ENCODE measurements around the gene FLOT2.
"Not testable (repeated sequence)": the region's sequence is repeated elsewhere in the genome, so short reads cannot be mapped to it uniquely, and the experiment has no call there.

Gene FLOT2

GRCh38 chr17:28935744-28936460 is 38.4 kb upstream of the FLOT2 start:
- Histone ChIP-seq H3K36me3 (ENCODE audit: control insufficient read depth, low read depth, low read length) (peaks cover 12% of the 10 kb centered on the region), H3K4me1 (ENCODE audit: control insufficient read depth, low read depth, low read length) (peaks cover 33% of the 10 kb centered on the region), H3K9me3 (ENCODE audit: control insufficient read depth, low read depth, low read length) (no peaks in the 10 kb centered on the region), H3K4me3 (ENCODE audit: low read length) (no peak overlapping the region), H3K9ac (ENCODE audit: low read length) (no peak overlapping the region), H3K27ac (ENCODE audit: low read length) (no peak overlapping the region), H3K27me3 (ENCODE audit: control insufficient read depth, insufficient read depth, low read length) (no peaks in the 10 kb centered on the region)

- not testable (repeated sequence) for H3K27ac ChIP-seq (ENCODE audit: low read length); H3K27me3 ChIP-seq (ENCODE audit: control insufficient read depth, insufficient read depth, low read length); H3K9me3 ChIP-seq (ENCODE audit: control insufficient read depth, low read depth, low read length); H3K4me3 ChIP-seq (ENCODE audit: low read length); H3K9ac ChIP-seq (ENCODE audit: low read length)
- Histone ChIP-seq H3K36me3 (ENCODE audit: control insufficient read depth, low read depth, low read length) (peaks cover 12% of the 10 kb centered on the region), H3K4me1 (ENCODE audit: control insufficient read depth, low read depth, low read length) (peaks cover 29% of the 10 kb centered on the region)
Observed at GRCh38 chr17:28934508-28934907, 37.0 kb upstream of the FLOT2 start.

GRCh38 chr17:28929787-28930186 is 32.3 kb upstream of the FLOT2 start:
- no peak overlapping the region for H3K27ac ChIP-seq (ENCODE audit: low read length)
- H3K9ac ChIP-seq (ENCODE audit: low read length) = no peak overlapping the region
- H3K4me3 ChIP-seq (ENCODE audit: low read length) = no peak overlapping the region
- H3K36me3 ChIP-seq (ENCODE audit: control insufficient read depth, low read depth, low read length) = peaks cover 18% of the 10 kb centered on the region
- no peaks in the 10 kb centered on the region for H3K27me3 ChIP-seq (ENCODE audit: control insufficient read depth, insufficient read depth, low read length)
- H3K4me1 ChIP-seq (ENCODE audit: control insufficient read depth, low read depth, low read length) = no peaks in the 10 kb centered on the region
- H3K9me3 ChIP-seq (ENCODE audit: control insufficient read depth, low read depth, low read length) = no peaks in the 10 kb centered on the region

- H3K36me3 ChIP-seq (ENCODE audit: control insufficient read depth, low read depth, low read length) = peaks cover 31% of the 10 kb centered on the region
- H3K9me3 ChIP-seq (ENCODE audit: control insufficient read depth, low read depth, low read length) = no peaks in the 10 kb centered on the region
- H3K9ac ChIP-seq (ENCODE audit: low read length) = no peak overlapping the region
- H3K27me3 ChIP-seq (ENCODE audit: control insufficient read depth, insufficient read depth, low read length) = no peaks in the 10 kb centered on the region
- H3K4me3 ChIP-seq (ENCODE audit: low read length) = no peak overlapping the region
- no peak overlapping the region for H3K27ac ChIP-seq (ENCODE audit: low read length)
- H3K4me1 ChIP-seq (ENCODE audit: control insufficient read depth, low read depth, low read length) = no peaks in the 10 kb centered on the region
Observed at GRCh38 chr17:28928061-28928460, 30.5 kb upstream of the FLOT2 start.

GRCh38 chr17:28926786-28927185 is 29.3 kb upstream of the FLOT2 start:
- Histone ChIP-seq H3K27ac (ENCODE audit: low read length) (no peak overlapping the region), H3K36me3 (ENCODE audit: control insufficient read depth, low read depth, low read length) (peaks cover 42% of the 10 kb centered on the region), H3K4me3 (ENCODE audit: low read length) (no peak overlapping the region), H3K4me1 (ENCODE audit: control insufficient read depth, low read depth, low read length) (no peaks in the 10 kb centered on the region), H3K27me3 (ENCODE audit: control insufficient read depth, insufficient read depth, low read length) (no peaks in the 10 kb centered on the region), H3K9ac (ENCODE audit: low read length) (no peak overlapping the region), H3K9me3 (ENCODE audit: control insufficient read depth, low read depth, low read length) (no peaks in the 10 kb centered on the region)

DNA sequence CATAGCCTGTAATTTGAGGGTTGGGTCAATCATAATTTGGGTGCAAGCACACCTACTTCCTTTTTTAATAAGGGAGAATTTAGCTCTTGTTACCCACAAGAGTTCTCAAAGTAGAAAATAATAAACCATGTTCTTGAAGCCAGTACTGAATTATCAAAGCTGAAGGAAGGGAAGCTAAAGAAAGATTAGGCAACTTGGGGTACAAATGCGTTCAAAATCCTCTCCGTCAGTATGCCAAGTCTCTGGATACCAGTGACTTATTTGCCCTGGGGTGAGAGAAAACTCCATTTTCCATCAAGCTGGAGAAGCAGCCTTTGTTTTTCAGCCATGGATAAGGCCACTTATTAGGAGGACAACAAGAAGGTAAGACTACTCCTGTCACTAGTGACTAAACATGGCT is 28.8 kb upstream of the FLOT2 start:
- Histone ChIP-seq H3K36me3 (ENCODE audit: control insufficient read depth, low read depth, low read length) (peaks cover 46% of the 10 kb centered on the region), H3K4me1 (ENCODE audit: control insufficient read depth, low read depth, low read length) (no peaks in the 10 kb centered on the region), H3K4me3 (ENCODE audit: low read length) (no peak overlapping the region), H3K27me3 (ENCODE audit: control insufficient read depth, insufficient read depth, low read length) (no peaks in the 10 kb centered on the region), H3K9ac (ENCODE audit: low read length) (no peak overlapping the region), H3K27ac (ENCODE audit: low read length) (no peak overlapping the region), H3K9me3 (ENCODE audit: control insufficient read depth, low read depth, low read length) (no peaks in the 10 kb centered on the region)

DNA sequence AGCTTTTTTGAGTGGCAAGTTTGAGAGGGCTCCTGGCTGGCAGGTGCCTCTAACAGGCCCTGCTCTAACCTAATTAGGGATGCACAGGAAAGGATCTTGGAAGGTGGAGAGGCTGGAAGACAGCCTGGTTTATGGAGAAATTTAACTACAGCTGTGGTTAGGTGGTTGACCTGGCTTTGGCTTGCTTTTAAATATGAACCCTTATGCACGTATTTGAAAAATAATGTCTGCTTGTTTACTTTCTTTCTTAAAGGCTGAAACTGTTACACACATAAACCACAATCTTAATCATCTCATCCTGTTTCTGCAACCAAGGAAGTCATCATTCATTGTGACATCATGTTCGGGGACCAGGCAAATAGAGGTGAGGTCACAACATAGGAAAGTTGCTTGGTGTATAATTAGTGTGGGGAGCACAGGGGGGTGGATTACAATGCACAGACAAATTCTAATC is 28.4 kb upstream of the FLOT2 start:
- Histone ChIP-seq H3K36me3 (ENCODE audit: control insufficient read depth, low read depth, low read length) (peaks cover 50% of the 10 kb centered on the region), H3K9me3 (ENCODE audit: control insufficient read depth, low read depth, low read length) (no peaks in the 10 kb centered on the region), H3K27ac (ENCODE audit: low read length) (no peak overlapping the region), H3K4me3 (ENCODE audit: low read length) (no peak overlapping the region), H3K9ac (ENCODE audit: low read length) (no peak overlapping the region), H3K27me3 (ENCODE audit: control insufficient read depth, insufficient read depth, low read length) (no peaks in the 10 kb centered on the region), H3K4me1 (ENCODE audit: control insufficient read depth, low read depth, low read length) (no peaks in the 10 kb centered on the region)

GRCh38 chr17:28920201-28920600 is 22.7 kb upstream of the FLOT2 start:
- peaks cover 87% of the 10 kb centered on the region for H3K36me3 ChIP-seq (ENCODE audit: control insufficient read depth, low read depth, low read length)
- H3K27me3 ChIP-seq (ENCODE audit: control insufficient read depth, insufficient read depth, low read length) = no peaks in the 10 kb centered on the region
- no peak overlapping the region for H3K27ac ChIP-seq (ENCODE audit: low read length)
- H3K9ac ChIP-seq (ENCODE audit: low read length) = no peak overlapping the region
- no peak overlapping the region for H3K4me3 ChIP-seq (ENCODE audit: low read length)
- no peaks in the 10 kb centered on the region for H3K9me3 ChIP-seq (ENCODE audit: control insufficient read depth, low read depth, low read length)
- no peaks in the 10 kb centered on the region for H3K4me1 ChIP-seq (ENCODE audit: control insufficient read depth, low read depth, low read length)

DNA sequence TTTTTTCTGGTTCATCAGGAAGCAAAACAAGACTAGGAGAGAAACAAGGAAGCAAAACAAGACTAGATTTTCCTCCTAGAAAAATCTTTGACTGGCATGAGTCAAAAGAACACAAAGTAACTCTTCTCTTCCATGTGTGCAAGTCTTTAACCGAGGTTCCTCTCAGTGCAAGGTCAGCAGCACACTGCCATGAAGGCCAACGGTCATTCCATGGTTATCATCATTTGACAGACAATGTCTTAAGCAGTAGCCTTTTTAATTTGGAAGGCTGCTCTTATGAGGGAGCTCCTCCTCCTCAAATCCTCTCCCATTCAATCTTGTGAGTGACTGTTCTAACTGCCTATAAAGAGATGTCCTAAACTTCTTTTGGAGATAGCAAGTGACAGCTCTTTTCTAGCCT is 20.8 kb upstream of the FLOT2 start:
- Histone ChIP-seq H3K27ac (ENCODE audit: low read length) (no peak overlapping the region), H3K4me1 (ENCODE audit: control insufficient read depth, low read depth, low read length) (no peaks in the 10 kb centered on the region), H3K9me3 (ENCODE audit: control insufficient read depth, low read depth, low read length) (no peaks in the 10 kb centered on the region), H3K9ac (ENCODE audit: low read length) (no peak overlapping the region), H3K4me3 (ENCODE audit: low read length) (no peak overlapping the region), H3K27me3 (ENCODE audit: control insufficient read depth, insufficient read depth, low read length) (no peaks in the 10 kb centered on the region), H3K36me3 (ENCODE audit: control insufficient read depth, low read depth, low read length) (peaks cover 88% of the 10 kb centered on the region)

DNA sequence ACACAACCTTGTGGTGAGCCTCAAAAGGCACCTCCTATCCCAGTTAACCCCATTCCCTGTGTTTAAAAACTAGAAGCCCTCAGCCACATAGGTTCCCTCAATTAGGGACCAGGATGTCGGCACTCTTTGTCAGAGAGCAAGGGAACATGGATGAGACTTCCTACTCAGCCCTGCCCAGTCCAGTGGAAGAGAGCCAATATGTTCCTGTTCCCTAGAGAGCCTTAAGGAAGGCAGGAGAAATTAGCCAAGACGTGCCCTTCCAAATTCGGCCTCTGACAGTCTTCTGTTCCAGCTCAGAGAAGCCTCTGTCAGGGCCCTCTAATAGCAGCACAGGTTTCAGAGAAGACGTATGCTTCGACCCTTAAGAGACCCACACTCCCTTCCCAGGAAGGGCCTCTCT is 19.9 kb upstream of the FLOT2 start:
- Histone ChIP-seq H3K27ac (ENCODE audit: low read length) (no peak overlapping the region), H3K4me3 (ENCODE audit: low read length) (no peak overlapping the region), H3K36me3 (ENCODE audit: control insufficient read depth, low read depth, low read length) (peaks cover 91% of the 10 kb centered on the region)

GRCh38 chr17:28917029-28917428 is 19.5 kb upstream of the FLOT2 start:
- Histone ChIP-seq H3K9ac (ENCODE audit: low read length) (no peak overlapping the region), H3K4me3 (ENCODE audit: low read length) (no peak overlapping the region), H3K36me3 (ENCODE audit: control insufficient read depth, low read depth, low read length) (peaks cover 91% of the 10 kb centered on the region), H3K27me3 (ENCODE audit: control insufficient read depth, insufficient read depth, low read length) (no peaks in the 10 kb centered on the region), H3K9me3 (ENCODE audit: control insufficient read depth, low read depth, low read length) (no peaks in the 10 kb centered on the region), H3K27ac (ENCODE audit: low read length) (no peak overlapping the region), H3K4me1 (ENCODE audit: control insufficient read depth, low read depth, low read length) (no peaks in the 10 kb centered on the region)

More for the DNA sequence above, 19.9 kb upstream of the FLOT2 start:
- Histone ChIP-seq H3K9ac (ENCODE audit: low read length) (no peak overlapping the region), H3K27me3 (ENCODE audit: control insufficient read depth, insufficient read depth, low read length) (no peaks in the 10 kb centered on the region), H3K4me1 (ENCODE audit: control insufficient read depth, low read depth, low read length) (no peaks in the 10 kb centered on the region), H3K9me3 (ENCODE audit: control insufficient read depth, low read depth, low read length) (no peaks in the 10 kb centered on the region)

- no peak overlapping the region for H3K27ac ChIP-seq (ENCODE audit: low read length)
- H3K27me3 ChIP-seq (ENCODE audit: control insufficient read depth, insufficient read depth, low read length) = no peaks in the 10 kb centered on the region
- H3K4me1 ChIP-seq (ENCODE audit: control insufficient read depth, low read depth, low read length) = no peaks in the 10 kb centered on the region
- H3K36me3 ChIP-seq (ENCODE audit: control insufficient read depth, low read depth, low read length) = peaks cover 91% of the 10 kb centered on the region
- no peaks in the 10 kb centered on the region for H3K9me3 ChIP-seq (ENCODE audit: control insufficient read depth, low read depth, low read length)
- no peak overlapping the region for H3K4me3 ChIP-seq (ENCODE audit: low read length)
- H3K9ac ChIP-seq (ENCODE audit: low read length) = no peak overlapping the region
Observed at GRCh38 chr17:28916302-28916934, 18.9 kb upstream of the FLOT2 start.

Measured in iPS-18a (cell line).